ENCODE results near the gene TSPAN5. TPM values are rescaled to one million over a fixed set of nuclear protein-coding genes. Genes with fewer than 3 reads are reported as not detected.

Gene TSPAN5
- total and polyA plus RNA-seq, 9 of the 15 experiments (the other 6 are each of a cell fraction or from before 2014, with no cell fraction given): 0.58 to 6.6 (median 0.73) TPM

DNA sequence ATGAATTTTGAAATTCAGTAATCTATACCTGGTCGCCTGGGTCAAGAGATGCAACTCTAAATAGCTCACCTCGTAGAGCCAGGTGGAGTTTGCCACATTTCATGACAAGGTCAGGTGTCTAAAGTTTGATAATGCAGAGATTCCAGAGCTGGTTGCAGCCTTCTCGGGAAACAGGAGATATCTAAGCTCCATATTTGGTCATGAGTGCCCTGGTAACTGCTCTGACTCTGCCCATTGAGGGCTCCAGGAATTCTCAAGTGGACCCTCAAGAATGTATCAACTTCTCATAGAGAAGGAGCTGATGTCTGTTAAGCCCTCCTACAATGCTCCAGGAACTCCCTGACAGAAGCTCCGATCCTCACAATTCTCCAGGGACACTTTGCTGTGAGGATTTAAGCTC, 33.2 kb upstream of the TSPAN5 start (continued):
- no peak for TF ChIP-seq WHSC1 (IDR thresholded peaks at IDR 0.05; ENCODE audit: low read length)
- no peak for TF ChIP-seq ZNF766 (CRISPR knock-in tag; conservative IDR thresholded peaks at IDR 0.05)

DNA sequence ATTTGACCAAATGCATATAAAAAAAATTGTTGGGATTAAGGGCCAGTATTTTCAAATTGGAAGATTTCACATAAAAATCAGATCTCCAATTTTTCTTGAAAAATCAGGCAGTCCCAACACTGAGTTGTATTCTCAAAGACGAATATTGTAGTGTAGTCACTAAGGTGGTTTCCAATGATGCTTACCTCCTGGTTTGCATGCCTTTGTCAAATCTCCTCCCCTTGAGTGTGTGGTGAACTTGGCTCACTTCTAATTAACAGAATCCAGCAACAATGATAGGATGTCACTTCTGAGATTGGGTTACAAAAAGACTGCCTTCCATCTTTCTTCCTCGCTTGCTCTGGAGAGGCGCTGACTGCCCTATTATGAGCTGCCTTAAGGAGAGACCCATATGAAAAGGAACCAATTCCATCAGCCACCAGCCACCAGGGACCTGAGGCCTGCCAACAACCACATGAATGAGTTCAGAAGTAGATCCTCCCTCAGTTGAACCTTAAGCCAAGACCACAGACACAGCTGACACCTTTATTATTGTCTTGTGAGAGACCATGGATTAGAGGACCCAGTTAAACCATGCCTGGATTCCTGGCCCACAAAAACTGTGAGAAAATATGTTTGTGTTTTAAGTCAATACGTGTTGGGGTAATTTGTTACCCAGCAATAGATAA, 31.2 kb upstream of the TSPAN5 start:
- Histone ChIP-seq H3K79me2 (ENCODE audit: control insufficient read depth, insufficient read depth, low read length) (no peaks in the 10 kb centered on the region), H3K36me3 (ENCODE audit: control insufficient read depth, insufficient read depth, low read length) (no peaks in the 10 kb centered on the region), H2AFZ (ENCODE audit: low read depth, low read length) (no peak overlapping the region), H3K4me2 (ENCODE audit: insufficient read depth, low read length) (no peak overlapping the region), H3K9me3 (replicated peaks; ENCODE audit: control insufficient read depth, insufficient read depth, low read depth, low read length) (no peaks in the 10 kb centered on the region), H3K27ac (ENCODE audit: extremely low read depth, low read depth, low read length) (no peak overlapping the region), H3K9ac (ENCODE audit: insufficient read depth in 1 of 2, low read depth in 2 of 2, low read length in 2 of 2) (no peak overlapping the region), H3K27me3 (ENCODE audit: control insufficient read depth in 2 of 2, insufficient read depth in 2 of 2, low read length in 2 of 2) (no peaks in the 10 kb centered on the region), H4K20me1 (replicated peaks; ENCODE audit: control insufficient read depth, insufficient read depth, low read length) (no peaks in the 10 kb centered on the region), H3K4me3 (no peak overlapping the region), H3K4me1 (replicated peaks in 1 of 2; ENCODE audit: control insufficient read depth in 2 of 2, insufficient read depth in 2 of 2, low read length in 2 of 2) (peaks cover 5 to 26% of the 10 kb centered on the region in 2 experiments; a peak in 3 of 5 replicates), H3K9me1 (ENCODE audit: control insufficient read depth, insufficient read depth, low read length) (no peaks in the 10 kb centered on the region)
- in situ Hi-C loops (cut with MboI) (no loop called here), intact Hi-C loops (cut with micrococcal nuclease) (no loop called here)
- FAIRE-seq: no peak
- ChIA-PET CTCF (ENCODE audit: low intra/inter-chr PET ratio) (no interaction called here), POLR2A (interaction anchor here (0.7 kb wide), 1 partner anchor 213 kb away, joined by 3 read pairs; no protein-coding TSS in a partner anchor)
- 72% methylated on average over 4 of the region's 4 CpGs for WGBS (ENCODE audit: insufficient coverage, low coverage, missing lambda C conversion rate)
- no peak for TF ChIP-seq TRIM28 (IDR thresholded peaks at IDR 0.05)
- no peak for TF ChIP-seq LARP7 (IDR thresholded peaks at IDR 0.05)
- TF ChIP-seq POLR3G (IDR thresholded peaks at IDR 0.05; ENCODE audit: extremely low read depth, insufficient read length, insufficient replicate concordance): no peak
- no peak for TF ChIP-seq ETS1 (conservative IDR thresholded peaks at IDR 0.05; ENCODE audit: control insufficient read depth, low read depth, low read length)
- no peak for TF ChIP-seq ZNF24 (IDR thresholded peaks at IDR 0.05)
- TF ChIP-seq ZBTB33 (CRISPR knock-in tag; IDR thresholded peaks at IDR 0.05): no peak
- no peak for TF ChIP-seq ATF1 (CRISPR knock-in tag; IDR thresholded peaks at IDR 0.05)
- TF ChIP-seq ATF1 (tag; IDR thresholded peaks at IDR 0.05): no peak
- no peak for TF ChIP-seq POLR2AphosphoS5 (IDR thresholded peaks at IDR 0.05; ENCODE audit: control insufficient read depth, insufficient read depth, low read depth, low read length)
- ATAC-seq: no peak
- no TSS peak for BruUV-seq (replicated peaks)
- no peak for DNase-seq (ENCODE audit: extremely low read depth in 1 of 4, low spot score in 3 of 4)

Data from K562 (cell line).